ENCODE results near the gene KLK12.

The KLK12 gene

GRCh38 chr19:51027126-51027806 is 7.5 kb downstream of the KLK12 start:
- TF ChIP-seq, protein P1, sequence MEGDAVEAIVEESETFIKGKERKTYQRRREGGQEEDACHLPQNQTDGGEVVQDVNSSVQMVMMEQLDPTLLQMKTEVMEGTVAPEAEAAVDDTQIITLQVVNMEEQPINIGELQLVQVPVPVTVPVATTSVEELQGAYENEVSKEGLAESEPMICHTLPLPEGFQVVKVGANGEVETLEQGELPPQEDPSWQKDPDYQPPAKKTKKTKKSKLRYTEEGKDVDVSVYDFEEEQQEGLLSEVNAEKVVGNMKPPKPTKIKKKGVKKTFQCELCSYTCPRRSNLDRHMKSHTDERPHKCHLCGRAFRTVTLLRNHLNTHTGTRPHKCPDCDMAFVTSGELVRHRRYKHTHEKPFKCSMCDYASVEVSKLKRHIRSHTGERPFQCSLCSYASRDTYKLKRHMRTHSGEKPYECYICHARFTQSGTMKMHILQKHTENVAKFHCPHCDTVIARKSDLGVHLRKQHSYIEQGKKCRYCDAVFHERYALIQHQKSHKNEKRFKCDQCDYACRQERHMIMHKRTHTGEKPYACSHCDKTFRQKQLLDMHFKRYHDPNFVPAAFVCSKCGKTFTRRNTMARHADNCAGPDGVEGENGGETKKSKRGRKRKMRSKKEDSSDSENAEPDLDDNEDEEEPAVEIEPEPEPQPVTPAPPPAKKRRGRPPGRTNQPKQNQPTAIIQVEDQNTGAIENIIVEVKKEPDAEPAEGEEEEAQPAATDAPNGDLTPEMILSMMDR (IDR thresholded peaks at IDR 0.05; ENCODE audit: extremely low read depth, insufficient read depth, missing control alignments) = no peak
- in situ Hi-C loops (cut with MboI; ENCODE audit: low pct_unique_long_range_greater_than_20kb, low sequenced_read_pairs, unreplicated experiment) = no loop called here
- DNase-seq (ENCODE audit: low spot score) = no peak

- DNase-seq (ENCODE audit: low spot score) = no peak
- TF ChIP-seq, protein P1 (IDR thresholded peaks at IDR 0.05; ENCODE audit: extremely low read depth, insufficient read depth, missing control alignments) = no peak
- in situ Hi-C loops (cut with MboI; ENCODE audit: low pct_unique_long_range_greater_than_20kb, low sequenced_read_pairs, unreplicated experiment) = no loop called here
Observed at GRCh38 chr19:51026554-51026831, 8.3 kb downstream of the KLK12 start, which contains the start of gene KLK11. Gene KLK11 (minus strand): TSS chr19:51026616. CDS start chr19:51025631, 985 bp downstream.

DNA sequence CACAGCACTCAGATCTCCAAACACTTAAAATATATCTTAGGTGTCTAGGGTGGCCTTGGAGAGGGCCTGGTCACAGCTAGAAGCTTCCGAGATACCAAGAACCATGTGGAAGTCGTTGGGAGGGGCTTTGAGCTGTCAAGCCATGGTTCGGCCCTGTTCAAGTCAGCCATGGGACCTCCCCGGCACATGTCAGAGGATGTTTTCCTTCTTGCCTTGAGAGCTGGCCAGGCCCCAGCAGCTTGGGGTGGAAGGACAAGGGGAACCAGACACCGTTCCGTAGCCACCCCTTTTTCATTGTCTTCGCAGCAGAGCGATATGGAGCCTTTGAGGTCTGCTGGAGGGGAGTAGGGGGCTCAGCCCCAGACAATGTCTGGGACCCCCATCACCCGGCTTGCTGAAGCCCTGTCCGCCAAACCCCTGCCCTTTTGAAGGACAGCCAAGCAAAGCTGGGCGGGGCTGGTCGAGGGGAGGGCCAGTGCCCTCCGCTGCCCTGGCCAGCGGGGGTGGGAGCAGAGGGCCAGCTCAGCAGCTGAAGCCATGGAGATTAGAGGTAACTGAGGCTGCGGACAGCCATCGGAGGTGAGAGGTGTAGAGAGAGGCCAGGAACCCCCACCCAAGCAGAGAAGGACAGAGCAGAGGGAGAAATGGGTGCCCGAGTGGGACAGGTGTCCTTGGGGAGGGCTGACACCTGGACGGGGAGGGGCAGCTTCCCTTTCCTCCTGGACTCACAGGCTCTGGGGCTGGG is 8.8 kb downstream of the KLK12 start:
- DNase-seq (ENCODE audit: low spot score) = no peak
- in situ Hi-C loops (cut with MboI; ENCODE audit: low pct_unique_long_range_greater_than_20kb, low sequenced_read_pairs, unreplicated experiment) = no loop called here
- TF ChIP-seq, protein P1 (IDR thresholded peaks at IDR 0.05; ENCODE audit: extremely low read depth, insufficient read depth, missing control alignments) = no peak

GRCh38 chr19:51025401-51025800 is 9.4 kb downstream of the KLK12 start:
- in situ Hi-C loops (cut with MboI; ENCODE audit: low pct_unique_long_range_greater_than_20kb, low sequenced_read_pairs, unreplicated experiment) = no loop called here
- DNase-seq (ENCODE audit: low spot score) = no peak
- TF ChIP-seq, protein P1 (IDR thresholded peaks at IDR 0.05; ENCODE audit: extremely low read depth, insufficient read depth, missing control alignments) = no peak

- in situ Hi-C loops (cut with MboI; ENCODE audit: low pct_unique_long_range_greater_than_20kb, low sequenced_read_pairs, unreplicated experiment) = no loop called here
- TF ChIP-seq, protein P1 (IDR thresholded peaks at IDR 0.05; ENCODE audit: extremely low read depth, insufficient read depth, missing control alignments) = no peak
- no peak for DNase-seq (ENCODE audit: low spot score)
Observed at GRCh38 chr19:51024924-51025323, 9.9 kb downstream of the KLK12 start.

DNA sequence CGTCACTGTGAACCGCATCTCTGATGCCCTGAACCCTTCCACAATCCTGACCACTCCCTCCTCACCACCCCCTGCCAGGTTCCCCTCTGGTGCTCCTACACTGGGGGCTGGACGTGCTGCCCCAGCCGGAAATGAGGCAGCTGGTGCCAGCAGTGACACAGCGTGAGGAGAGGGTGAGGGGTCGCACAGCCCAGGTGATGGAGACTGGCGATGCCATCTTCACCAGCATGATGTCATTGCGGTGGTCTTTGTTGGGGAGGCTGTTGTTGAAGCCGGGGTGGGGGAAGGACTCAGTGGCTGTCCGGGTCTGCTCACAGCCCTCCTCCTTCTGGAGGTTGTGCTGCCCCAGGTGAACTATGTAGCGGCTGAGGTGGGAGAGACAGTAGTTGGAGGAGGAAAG is 10.9 kb downstream of the KLK12 start:
- in situ Hi-C loops (cut with MboI; ENCODE audit: low pct_unique_long_range_greater_than_20kb, low sequenced_read_pairs, unreplicated experiment) = no loop called here
- DNase-seq (ENCODE audit: low spot score) = no peak
- TF ChIP-seq, protein P1 (IDR thresholded peaks at IDR 0.05; ENCODE audit: extremely low read depth, insufficient read depth, missing control alignments) = no peak
